CD4-positive, alpha-beta T cell (primary cell): ENCODE measurements around the gene CHST6. TPM values are rescaled to one million over a fixed set of nuclear protein-coding genes. Genes with fewer than 3 reads are reported as not detected.

ENCODE experiments used
- ATAC-seq: fragments of 200-7000 bp; cut with Tn5 transposase; one replicate; pipeline ENCODE4 v1.10.0; 2022; ENCODE audit warnings: mild to moderate bottlenecking; ENCODE audit not compliant: poor library complexity
- CTCF ChIA-PET: fragments of 350-600 bp; sonication (Branson Sonifier 250); formaldehyde crosslinking; loops from one replicate; lab custom pipeline; 2021; ENCODE audit warnings: antibody characterized with exemption, inconsistent platforms; lab: Charles Lee
- POLR2A ChIA-PET: fragments of 350-600 bp; sonication (Branson Sonifier 250); formaldehyde crosslinking; loops from one replicate; lab custom pipeline; 2021; ENCODE audit warnings: antibody characterized with exemption, inconsistent platforms; lab: Charles Lee
- DNase-seq, 14 experiments: peaks; one replicate each; pipeline ENCODE4 v3.0.0-alpha.2; 2013 to 2020; ENCODE audit warnings: mixed read lengths in 2 of 14
- H3K27ac ChIP-seq, 2 donors: one replicate each; pipeline versions ENCODE4 v1.5.1 to v1.7.0; 2013; ENCODE audit warnings: low read length in 2 of 2, low read depth in 1 of 2, mild to moderate bottlenecking in 1 of 2
- H3K27me3 ChIP-seq, 2 experiments: 1 replicate in 1 of 2; 2 replicates in 1 of 2; pipeline versions ENCODE4 v1.6.1 to v1.7.0; 2013; ENCODE audit warnings: low read length in 2 of 2, control low read depth in 1 of 2, mild to moderate bottlenecking in 1 of 2, moderate library complexity in 1 of 2; ENCODE audit not compliant: insufficient read depth in 2 of 2, control insufficient read depth in 1 of 2
- H3K36me3 ChIP-seq: one replicate; pipeline ENCODE4 v1.6.1; 2013; ENCODE audit warnings: low read length, control low read depth; ENCODE audit not compliant: insufficient read depth
- H3K4me1 ChIP-seq: one replicate; pipeline ENCODE4 v1.6.1; 2013; ENCODE audit warnings: low read length, control low read depth; ENCODE audit not compliant: insufficient read depth
- H3K4me3 ChIP-seq: one replicate; pipeline ENCODE4 v1.5.1; 2013; ENCODE audit warnings: mild to moderate bottlenecking, low read length, moderate library complexity
- H3K9me3 ChIP-seq, 2 experiments: 1 replicate in 1 of 2; 2 replicates in 1 of 2; pipeline versions ENCODE4 v1.6.1 to v1.7.0; 2013; ENCODE audit warnings: low read length in 2 of 2, mild to moderate bottlenecking in 2 of 2, control low read depth in 1 of 2, moderate library complexity in 1 of 2; ENCODE audit not compliant: control insufficient read depth in 1 of 2, insufficient read depth in 1 of 2
- H3K27ac Mint-ChIP-seq: one replicate; pipeline ENCODE4 v1.8.0; 2020; ENCODE audit warnings: mixed read lengths
- H3K27me3 Mint-ChIP-seq: one replicate; pipeline ENCODE4 v1.8.0; 2021; ENCODE audit warnings: mixed read lengths
- H3K36me3 Mint-ChIP-seq: one replicate; pipeline ENCODE4 v1.8.0; 2021; ENCODE audit warnings: low read depth, mixed read lengths
- H3K4me1 Mint-ChIP-seq: one replicate; pipeline ENCODE4 v1.8.0; 2021; ENCODE audit warnings: low read depth, mixed read lengths
- H3K4me3 Mint-ChIP-seq: one replicate; pipeline ENCODE4 v1.8.0; 2020; ENCODE audit warnings: mild to moderate bottlenecking, mixed read lengths
- H3K9me3 Mint-ChIP-seq: one replicate; pipeline ENCODE4 v1.8.0; 2020; ENCODE audit warnings: mixed read lengths
- CTCF ChIP-seq: fragments of 200-600 bp; IDR thresholded peaks from one replicate; pipeline ENCODE4 v1.8.0; 2022; ENCODE audit warnings: antibody characterized with exemption, mild to moderate bottlenecking
- intact Hi-C, 2 experiments: fragments of 100-400 bp; cut with DNase I in 1 of 2; cut with micrococcal nuclease in 1 of 2; formaldehyde crosslinking; loops; one replicate each; pipeline versions ENCODE4 v1.15.1 to v1.9.0; 2023 to 2025; cut with DNase I, micrococcal nuclease
- total RNA-seq, 174 experiments: library from RNA in 2 of 174; stranded (reverse) in 2 of 174; gene quantifications; one replicate each; pipeline ENCODE4 v1.2.3 and lab custom pipeline; 2021 to 2026

Gene CHST6
- total RNA-seq, 2 experiments from 2014 or later, result not detected

- Histone ChIP-seq H3K9me3 (peaks cover 0 to 13% of the 10 kb centered on the region in 2 experiments), H3K27me3 (no peaks in the 10 kb centered on the region), H3K4me1 (no peaks in the 10 kb centered on the region), H3K36me3 (no peaks in the 10 kb centered on the region), H3K4me3 (no peak overlapping the region), H3K27ac (no peak overlapping the region)
- no peak overlapping the region for H3K4me3 Mint-ChIP-seq
- peaks cover 28% of the 10 kb centered on the region for H3K27me3 Mint-ChIP-seq
- no peaks in the 10 kb centered on the region for H3K4me1 Mint-ChIP-seq
- no peak for TF ChIP-seq CTCF
- intact Hi-C loops, result no loop called here
- DNase-seq (no peak), ATAC-seq (no peak)
- ChIA-PET CTCF (no interaction called here), POLR2A (no interaction called here)
- no peak overlapping the region for H3K27ac Mint-ChIP-seq
- H3K36me3 Mint-ChIP-seq, result no peaks in the 10 kb centered on the region
- H3K9me3 Mint-ChIP-seq, result no peaks in the 10 kb centered on the region
These were observed 12.6 kb downstream of the CHST6 start for GRCh38 chr16:75482434-75483205.

- no peak for TF ChIP-seq CTCF
- peaks cover 0 to 13% of the 10 kb centered on the region in 2 experiments for H3K9me3 ChIP-seq
- H3K4me1 ChIP-seq, result no peaks in the 10 kb centered on the region
- no peaks in the 10 kb centered on the region for H3K36me3 Mint-ChIP-seq
- H3K27me3 Mint-ChIP-seq, result peaks cover 24% of the 10 kb centered on the region
- DNase-seq (no peak), ATAC-seq (no peak)
- no peaks in the 10 kb centered on the region for H3K36me3 ChIP-seq
- H3K27me3 ChIP-seq, result no peaks in the 10 kb centered on the region
- H3K27ac Mint-ChIP-seq, result no peak overlapping the region
- H3K4me3 Mint-ChIP-seq, result no peak overlapping the region
- no peaks in the 10 kb centered on the region for H3K9me3 Mint-ChIP-seq
- POLR2A ChIA-PET, result no interaction called here
- intact Hi-C loops, result no loop called here
- CTCF ChIA-PET, result no interaction called here
- H3K4me3 ChIP-seq, result no peak overlapping the region
- no peak overlapping the region for H3K27ac ChIP-seq
- H3K4me1 Mint-ChIP-seq, result no peaks in the 10 kb centered on the region
These were observed 13.8 kb downstream of the CHST6 start for GRCh38 chr16:75481475-75481874.

GRCh38 chr16:75479421-75479990 lies 15.7 kb downstream of the CHST6 start:
- Histone ChIP-seq H3K4me3 (no peak overlapping the region), H3K36me3 (no peaks in the 10 kb centered on the region), H3K27me3 (no peaks in the 10 kb centered on the region), H3K27ac (no peak overlapping the region), H3K9me3 (peaks cover 0 to 13% of the 10 kb centered on the region in 2 experiments), H3K4me1 (no peaks in the 10 kb centered on the region)
- ATAC-seq (no peak), DNase-seq (no peak)
- no peak for TF ChIP-seq CTCF
- no peaks in the 10 kb centered on the region for H3K9me3 Mint-ChIP-seq
- H3K4me1 Mint-ChIP-seq, result no peaks in the 10 kb centered on the region
- no peak overlapping the region for H3K27ac Mint-ChIP-seq
- no peak overlapping the region for H3K4me3 Mint-ChIP-seq
- no peaks in the 10 kb centered on the region for H3K36me3 Mint-ChIP-seq
- peaks cover 15% of the 10 kb centered on the region for H3K27me3 Mint-ChIP-seq
- CTCF ChIA-PET, result no interaction called here
- POLR2A ChIA-PET, result no interaction called here
- intact Hi-C loops, result no loop called here
